Ovary (tissue), 3 donors: ENCODE data around the gene CDH3.

Experiments
- CTCF ChIP-seq, 3 donors: fragments of 450-650 bp in 2 of 3; fragments of 200-600 bp in 1 of 3; IDR thresholded peaks; one replicate each; pipeline versions ENCODE4 v1.5.1 to v1.8.0; 2016 to 2022; ENCODE audit warnings: antibody characterized with exemption in 3 of 3, mild to moderate bottlenecking in 1 of 3
- EP300 ChIP-seq: sonication (generic); formaldehyde crosslinking; IDR thresholded peaks from one replicate; pipeline ENCODE4 v1.6.1; 2017; ENCODE audit warnings: antibody characterized with exemption
- POLR2A ChIP-seq: fragments of 450-650 bp; IDR thresholded peaks from one replicate; pipeline ENCODE4 v1.6.1; 2017; ENCODE audit warnings: antibody characterized with exemption, mild to moderate bottlenecking, moderate library complexity
- donor health status: DM: no; HTN: no; CAD: no.

- TF ChIP-seq CTCF (IDR thresholded peaks at IDR 0.05) (no peak), POLR2A (no peak), EP300 (no peak)
These were observed 23.2 kb downstream of the CDH3 start for GRCh38 chr16:68668266-68668665.
